NAMALWA (cell line): ENCODE measurements around the gene RSAD2.

ENCODE experiments used
- DNase-seq: peaks from one replicate; pipeline ENCODE4 v3.0.0-alpha.2; 2015; ENCODE audit warnings: low spot score

The RSAD2 gene

GRCh38 chr2:6945821-6946220, 68.2 kb downstream of the RSAD2 start:
- no peak for DNase-seq

GRCh38 chr2:6946722-6947121, 69.1 kb downstream of the RSAD2 start:
- DNase-seq = no peak
